ENCODE results near the gene UNC5CL.
A peak's percentile ranks its signal among the peaks of the same experiment; 100 is the strongest.

Gene UNC5CL

DNA sequence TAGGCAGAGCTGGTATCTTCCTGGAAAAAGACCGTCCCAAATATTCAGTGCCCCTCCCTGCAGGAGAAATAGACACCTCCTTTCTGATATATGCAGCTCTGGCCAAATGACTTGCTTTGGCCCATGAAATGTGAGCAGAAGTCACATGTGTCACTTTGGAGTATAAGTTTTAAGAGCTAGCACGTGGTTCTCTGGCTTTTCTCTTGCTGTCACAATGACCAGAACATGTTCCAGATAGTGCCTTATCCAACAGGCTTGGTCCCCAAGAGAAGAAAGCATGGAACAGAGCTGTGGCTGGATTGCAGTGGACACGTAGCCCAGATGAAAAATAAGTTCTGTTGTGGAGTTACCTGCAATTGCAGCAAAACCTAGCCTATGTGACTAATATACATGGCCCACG, 40.4 kb downstream of the UNC5CL start:
- Histone ChIP-seq H3K4me3 (ENCODE audit: low read depth in 1 of 2, low read length in 2 of 2) (no peak overlapping the region), H3K27me3 (ENCODE audit: low read depth, low read length) (no peaks in the 10 kb centered on the region), H3K4me1 (ENCODE audit: control insufficient read depth in 1 of 2, insufficient read depth in 2 of 2, low read length in 2 of 2) (peaks cover 11 to 33% of the 10 kb centered on the region in 2 donors), H3K9me3 (ENCODE audit: control insufficient read depth in 1 of 2, low read length in 2 of 2) (no peaks in the 10 kb centered on the region), H3K36me3 (ENCODE audit: control insufficient read depth in 1 of 2, insufficient read depth in 2 of 2, low read length in 2 of 2) (no peaks in the 10 kb centered on the region), H3K27ac (ENCODE audit: low read length) (no peak overlapping the region)

DNA sequence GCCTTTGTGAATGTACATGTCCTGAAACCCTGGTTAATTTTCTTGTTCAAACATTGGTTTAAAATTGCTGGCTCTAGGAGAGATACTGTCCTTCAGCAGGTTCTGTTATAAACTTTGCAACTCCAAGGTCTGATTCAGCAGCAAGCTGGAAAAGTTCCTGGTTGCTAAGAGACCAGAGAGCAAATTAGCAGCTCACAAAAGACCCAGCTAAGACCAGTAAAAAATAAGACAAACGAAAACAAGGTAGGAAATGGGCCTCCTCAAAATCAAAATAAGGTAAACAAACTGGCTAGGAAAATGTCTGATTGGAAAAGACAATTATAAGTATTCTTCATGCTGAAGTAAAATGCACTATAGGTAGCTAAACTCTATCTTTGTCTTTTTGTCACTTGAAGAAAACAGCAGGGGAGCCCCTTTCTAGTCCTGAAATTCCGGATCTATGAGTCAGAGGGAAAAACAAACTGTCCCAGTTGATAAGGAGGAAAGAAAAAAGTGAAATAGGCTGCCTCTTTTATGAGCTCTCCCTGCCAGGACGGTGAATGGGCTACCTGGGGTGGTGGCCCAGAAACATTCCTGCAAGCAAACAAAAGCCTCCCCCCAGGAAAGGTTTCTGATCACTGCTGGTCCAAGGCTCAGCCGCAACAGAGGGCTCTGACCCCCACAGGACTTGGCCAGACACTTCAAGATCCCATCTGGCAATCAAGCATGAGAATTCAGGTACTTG, 41.6 kb downstream of the UNC5CL start:
- peak overlapping the region; percentile 60 for H3K27ac ChIP-seq (ENCODE audit: low read length)

DNA sequence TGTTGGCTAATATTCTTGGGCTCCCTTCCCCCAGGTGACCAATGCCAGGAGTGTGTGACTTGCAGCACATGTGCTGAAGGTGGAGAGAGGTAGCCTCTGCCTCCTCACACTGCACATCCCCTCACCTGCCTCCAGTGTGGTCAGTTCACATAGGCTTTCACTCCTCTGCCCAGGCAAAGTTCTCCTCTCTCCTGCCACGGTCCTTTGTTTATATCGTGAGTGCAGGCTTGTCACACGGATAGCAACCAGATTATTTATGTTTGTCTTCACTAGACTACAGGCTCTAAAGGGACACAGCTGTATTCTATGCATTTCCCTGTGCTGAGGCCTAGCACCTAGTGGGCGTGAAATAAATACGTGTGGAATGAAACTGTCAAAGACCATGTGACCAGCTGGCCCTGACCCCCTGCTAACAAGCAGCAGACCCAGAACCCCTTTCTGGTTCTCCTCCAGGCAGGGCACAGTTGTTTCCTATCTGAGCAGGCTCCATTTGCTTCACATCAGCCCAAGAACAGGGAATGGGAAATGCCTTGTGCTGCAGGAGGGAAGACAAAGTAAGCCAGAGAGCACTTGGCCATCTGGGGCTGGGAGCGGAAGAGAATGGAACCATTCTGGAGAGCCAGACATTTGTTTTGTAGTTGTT, 42.3 kb downstream of the UNC5CL start:
- Histone ChIP-seq H3K36me3 (ENCODE audit: control insufficient read depth in 1 of 2, insufficient read depth in 2 of 2, low read length in 2 of 2) (no peaks in the 10 kb centered on the region), H3K9me3 (ENCODE audit: control insufficient read depth in 1 of 2, low read length in 2 of 2) (no peaks in the 10 kb centered on the region), H3K27ac (ENCODE audit: low read length) (peak overlapping the region; percentile 60), H3K4me1 (ENCODE audit: control insufficient read depth in 1 of 2, insufficient read depth in 2 of 2, low read length in 2 of 2) (peaks cover 11 to 33% of the 10 kb centered on the region in 2 donors), H3K27me3 (ENCODE audit: low read depth, low read length) (no peaks in the 10 kb centered on the region), H3K4me3 (ENCODE audit: low read depth in 1 of 2, low read length in 2 of 2) (no peak overlapping the region)

More for the DNA sequence above, 41.6 kb downstream of the UNC5CL start:
- Histone ChIP-seq H3K9me3 (ENCODE audit: control insufficient read depth in 1 of 2, low read length in 2 of 2) (no peaks in the 10 kb centered on the region), H3K4me3 (ENCODE audit: low read depth in 1 of 2, low read length in 2 of 2) (no peak overlapping the region), H3K27me3 (ENCODE audit: low read depth, low read length) (no peaks in the 10 kb centered on the region), H3K36me3 (ENCODE audit: control insufficient read depth in 1 of 2, insufficient read depth in 2 of 2, low read length in 2 of 2) (no peaks in the 10 kb centered on the region), H3K4me1 (ENCODE audit: control insufficient read depth in 1 of 2, insufficient read depth in 2 of 2, low read length in 2 of 2) (peaks cover 11 to 33% of the 10 kb centered on the region in 2 donors)

DNA sequence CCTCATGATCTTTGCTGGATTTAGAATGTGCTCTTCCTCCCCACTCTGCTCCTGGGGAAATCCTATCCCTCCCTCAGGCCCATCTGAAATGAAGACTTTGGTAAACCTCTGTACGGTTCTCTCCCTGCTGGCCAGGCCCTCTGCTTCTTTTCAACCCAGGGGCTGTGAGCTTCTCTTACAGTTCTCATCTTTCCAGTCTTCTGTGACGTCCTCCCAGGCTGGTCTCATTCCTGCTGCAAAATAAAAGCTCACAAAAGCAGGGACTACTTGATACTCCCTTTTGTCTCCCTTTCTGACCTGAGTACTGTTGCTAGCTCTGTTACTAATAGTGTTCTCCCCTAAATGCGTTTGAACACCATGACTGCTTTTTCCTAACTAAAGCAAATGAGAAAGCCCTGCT, 46.3 kb downstream of the UNC5CL start:
- no peaks in the 10 kb centered on the region for H3K27me3 ChIP-seq (ENCODE audit: low read depth, low read length)
- no peak overlapping the region for H3K27ac ChIP-seq (ENCODE audit: low read length)
- no peaks in the 10 kb centered on the region for H3K36me3 ChIP-seq (ENCODE audit: control insufficient read depth in 1 of 2, insufficient read depth in 2 of 2, low read length in 2 of 2)
- no peak overlapping the region for H3K4me3 ChIP-seq (ENCODE audit: low read depth in 1 of 2, low read length in 2 of 2)
- no peaks in the 10 kb centered on the region for H3K9me3 ChIP-seq (ENCODE audit: control insufficient read depth in 1 of 2, low read length in 2 of 2)
- H3K4me1 ChIP-seq (ENCODE audit: control insufficient read depth in 1 of 2, insufficient read depth in 2 of 2, low read length in 2 of 2): peaks cover 11 to 22% of the 10 kb centered on the region in 2 donors

DNA sequence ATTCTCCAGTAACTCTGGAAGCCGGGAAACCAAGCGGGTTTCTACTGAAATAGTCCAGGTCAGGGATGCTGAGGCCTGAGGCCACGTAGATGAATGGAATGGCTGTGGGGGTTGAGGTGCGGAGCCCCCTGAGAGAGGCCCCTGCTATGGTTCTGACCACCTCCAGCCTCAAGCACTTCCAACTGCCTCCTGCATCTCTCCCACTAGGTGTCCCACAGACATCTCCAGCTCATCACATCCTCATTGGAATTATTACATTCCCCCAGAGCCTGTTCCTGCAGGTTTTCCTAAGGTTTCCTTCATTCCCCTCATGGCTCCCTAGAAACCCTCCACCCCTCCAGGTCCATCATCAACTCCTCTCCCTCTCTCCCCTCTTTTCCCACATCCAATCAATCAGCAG, 48.7 kb downstream of the UNC5CL start:
- H3K27me3 ChIP-seq (ENCODE audit: low read depth, low read length): no peaks in the 10 kb centered on the region
- H3K4me1 ChIP-seq (ENCODE audit: control insufficient read depth in 1 of 2, insufficient read depth in 2 of 2, low read length in 2 of 2): no peaks in the 10 kb centered on the region
- no peaks in the 10 kb centered on the region for H3K9me3 ChIP-seq (ENCODE audit: control insufficient read depth in 1 of 2, low read length in 2 of 2)
- no peak overlapping the region for H3K27ac ChIP-seq (ENCODE audit: low read length)
- no peaks in the 10 kb centered on the region for H3K36me3 ChIP-seq (ENCODE audit: control insufficient read depth in 1 of 2, insufficient read depth in 2 of 2, low read length in 2 of 2)
- no peak overlapping the region for H3K4me3 ChIP-seq (ENCODE audit: low read depth in 1 of 2, low read length in 2 of 2)

DNA sequence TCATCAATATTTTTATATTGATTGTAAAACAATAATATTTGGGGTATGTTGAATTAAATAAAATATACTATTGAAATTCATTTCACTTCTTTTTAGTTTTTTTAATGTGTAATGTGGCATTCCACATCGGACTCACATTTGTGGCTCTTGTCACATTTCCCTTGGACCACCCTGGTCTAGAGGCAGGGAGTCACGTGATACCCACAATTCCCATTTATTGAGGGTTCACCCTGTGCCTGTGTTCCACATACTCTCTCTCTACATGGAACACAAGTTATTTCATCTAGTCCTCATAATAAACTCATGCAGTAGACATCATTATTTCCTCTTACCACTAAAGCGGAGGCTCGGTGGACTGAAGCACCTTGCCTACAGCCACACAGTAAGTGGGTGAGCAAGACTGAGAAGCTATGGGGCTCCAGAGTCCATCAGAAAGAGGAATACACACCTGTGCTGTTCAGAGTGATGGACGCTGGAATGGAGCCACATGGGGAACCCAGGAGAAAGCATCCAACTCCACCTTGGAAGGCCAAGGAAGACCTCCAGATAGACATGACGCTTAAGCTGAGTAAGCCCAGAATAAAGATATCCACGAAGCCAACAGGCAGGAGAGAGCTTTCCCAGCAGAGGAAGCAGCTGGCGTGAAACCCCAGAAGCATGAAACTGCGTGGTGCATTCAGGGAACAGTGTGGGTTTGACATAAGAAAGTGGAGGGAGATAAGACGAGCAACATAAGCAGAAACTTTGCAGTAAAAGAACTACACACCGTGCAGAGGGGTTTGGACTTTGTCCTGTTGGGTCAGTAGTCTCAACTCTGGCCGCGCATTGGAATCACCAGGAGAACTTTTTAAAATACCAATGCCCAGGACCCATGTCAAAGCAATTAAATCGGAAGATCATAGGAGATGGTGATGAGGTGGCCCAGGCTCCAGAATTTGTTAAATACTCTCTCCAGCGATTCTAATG, 49.5 kb downstream of the UNC5CL start:
- Histone ChIP-seq H3K9me3 (ENCODE audit: control insufficient read depth in 1 of 2, low read length in 2 of 2) (no peaks in the 10 kb centered on the region), H3K27me3 (ENCODE audit: low read depth, low read length) (no peaks in the 10 kb centered on the region), H3K27ac (ENCODE audit: low read length) (no peak overlapping the region), H3K4me1 (ENCODE audit: control insufficient read depth in 1 of 2, insufficient read depth in 2 of 2, low read length in 2 of 2) (no peaks in the 10 kb centered on the region), H3K36me3 (ENCODE audit: control insufficient read depth in 1 of 2, insufficient read depth in 2 of 2, low read length in 2 of 2) (no peaks in the 10 kb centered on the region), H3K4me3 (ENCODE audit: low read depth in 1 of 2, low read length in 2 of 2) (no peak overlapping the region)

DNA sequence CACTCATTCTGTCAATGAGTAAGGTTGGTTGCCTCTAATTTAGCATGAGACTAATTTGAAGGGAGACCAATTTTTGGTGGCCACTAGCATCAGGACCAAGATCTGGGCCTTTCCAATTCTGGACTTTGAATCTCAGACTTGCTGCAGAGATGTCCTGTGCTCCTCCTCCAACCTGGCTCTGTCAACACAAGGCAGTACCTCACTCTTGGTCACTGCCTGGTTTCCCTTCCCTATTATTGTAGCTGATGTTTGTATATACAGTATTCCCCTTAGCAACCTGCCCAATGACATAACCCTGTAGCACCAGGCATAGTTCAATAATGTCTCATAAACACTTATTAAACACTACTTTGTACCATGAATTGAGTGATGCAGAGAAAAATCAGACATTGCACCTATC, 50.4 kb downstream of the UNC5CL start:
- Histone ChIP-seq H3K36me3 (ENCODE audit: control insufficient read depth in 1 of 2, insufficient read depth in 2 of 2, low read length in 2 of 2) (no peaks in the 10 kb centered on the region), H3K4me3 (ENCODE audit: low read depth in 1 of 2, low read length in 2 of 2) (no peak overlapping the region), H3K9me3 (ENCODE audit: control insufficient read depth in 1 of 2, low read length in 2 of 2) (no peaks in the 10 kb centered on the region), H3K27ac (ENCODE audit: low read length) (no peak overlapping the region), H3K4me1 (ENCODE audit: control insufficient read depth in 1 of 2, insufficient read depth in 2 of 2, low read length in 2 of 2) (no peaks in the 10 kb centered on the region), H3K27me3 (ENCODE audit: low read depth, low read length) (no peaks in the 10 kb centered on the region)

DNA sequence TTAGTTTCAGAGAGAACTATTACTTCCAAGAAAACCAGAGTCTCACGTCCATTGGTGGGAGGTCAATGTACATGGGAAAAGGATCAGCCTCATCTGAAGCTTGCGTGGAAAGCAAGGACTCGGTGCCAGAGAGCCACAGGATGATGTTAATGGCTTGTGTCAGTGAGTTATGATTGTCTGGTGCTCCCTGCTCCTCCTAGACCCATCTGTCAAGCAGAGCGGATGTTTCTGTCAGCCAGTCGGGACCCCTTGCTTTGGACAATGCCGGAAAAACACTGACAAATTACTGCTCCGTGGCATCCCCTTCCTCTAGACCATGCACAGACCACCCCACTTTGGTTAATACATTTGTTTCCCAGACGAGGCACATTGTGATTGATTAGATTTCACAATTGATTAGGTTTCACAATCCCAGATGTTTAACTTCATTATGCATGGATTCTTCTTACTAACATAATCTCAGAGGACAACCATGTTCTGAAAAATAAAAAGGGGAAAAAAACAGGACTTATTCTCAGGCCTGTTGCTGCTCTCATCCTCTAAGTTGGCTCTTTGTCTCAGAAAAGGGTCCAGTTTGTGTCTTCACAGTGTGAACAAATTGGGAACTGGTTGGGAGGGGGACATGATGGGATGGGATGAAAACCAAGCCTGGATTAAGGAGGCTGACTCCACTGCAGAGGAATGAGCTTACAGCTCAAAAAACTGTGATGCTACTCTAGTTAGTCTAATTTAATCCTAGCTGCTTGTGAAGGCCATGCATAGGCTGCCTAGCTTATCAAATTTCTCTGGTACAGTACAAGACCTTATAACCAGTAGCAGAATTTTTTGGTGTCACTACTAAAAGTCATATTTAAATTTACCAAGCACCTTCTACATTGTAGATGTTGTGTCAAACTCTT, 51.9 kb downstream of the UNC5CL start:
- H3K4me3 ChIP-seq (ENCODE audit: low read depth in 1 of 2, low read length in 2 of 2): no peak overlapping the region
- H3K27me3 ChIP-seq (ENCODE audit: low read depth, low read length): no peaks in the 10 kb centered on the region
- H3K4me1 ChIP-seq (ENCODE audit: control insufficient read depth in 1 of 2, insufficient read depth in 2 of 2, low read length in 2 of 2): no peaks in the 10 kb centered on the region
- H3K9me3 ChIP-seq (ENCODE audit: control insufficient read depth in 1 of 2, low read length in 2 of 2): no peaks in the 10 kb centered on the region
- no peak overlapping the region for H3K27ac ChIP-seq (ENCODE audit: low read length)
- no peaks in the 10 kb centered on the region for H3K36me3 ChIP-seq (ENCODE audit: control insufficient read depth in 1 of 2, insufficient read depth in 2 of 2, low read length in 2 of 2)

DNA sequence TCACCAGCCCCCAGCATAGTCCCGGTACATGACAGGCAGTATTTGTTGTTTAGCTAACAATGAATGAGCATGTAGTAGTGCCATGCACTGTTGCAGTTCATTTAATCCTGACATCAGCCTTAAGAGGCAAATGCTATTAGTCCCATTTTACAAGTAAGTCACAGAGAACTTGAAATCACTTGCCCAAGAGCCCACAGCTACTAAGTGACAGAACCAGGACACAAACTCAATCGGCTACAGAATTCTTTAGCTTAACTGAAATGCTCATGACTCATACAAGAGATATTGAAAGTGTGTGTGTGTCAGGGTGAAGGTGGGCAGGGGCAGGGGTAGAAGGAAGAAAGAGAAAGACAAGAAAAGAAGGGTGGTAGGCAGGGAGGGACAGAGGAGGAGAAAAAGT, 52.7 kb downstream of the UNC5CL start:
- H3K27me3 ChIP-seq (ENCODE audit: low read depth, low read length): no peaks in the 10 kb centered on the region

DNA sequence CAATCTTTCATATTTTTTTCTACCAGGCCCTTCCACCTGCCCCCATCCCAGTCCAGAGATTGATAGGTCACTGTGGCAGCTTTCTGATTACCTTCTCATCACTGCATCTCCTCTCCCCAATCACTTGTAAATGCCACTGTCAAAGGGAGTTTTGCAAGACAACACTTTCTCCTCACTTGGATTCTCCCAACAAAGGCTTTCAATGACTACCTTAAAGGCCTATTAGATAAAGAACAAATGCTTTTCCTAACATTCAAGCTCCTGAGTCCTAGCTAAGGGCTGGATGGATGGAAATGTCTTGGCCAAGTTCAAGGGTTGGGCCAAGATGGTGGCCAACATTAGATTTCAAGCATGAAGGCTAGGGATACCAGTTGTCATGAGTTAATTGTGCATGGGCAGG, 55.3 kb downstream of the UNC5CL start:
- Histone ChIP-seq H3K27ac (ENCODE audit: low read length) (no peak overlapping the region), H3K27me3 (ENCODE audit: low read depth, low read length) (peaks cover 3% of the 10 kb centered on the region), H3K4me3 (ENCODE audit: low read depth in 1 of 2, low read length in 2 of 2) (no peak overlapping the region), H3K4me1 (ENCODE audit: control insufficient read depth in 1 of 2, insufficient read depth in 2 of 2, low read length in 2 of 2) (no peaks in the 10 kb centered on the region), H3K9me3 (ENCODE audit: control insufficient read depth in 1 of 2, low read length in 2 of 2) (no peaks in the 10 kb centered on the region), H3K36me3 (ENCODE audit: control insufficient read depth in 1 of 2, insufficient read depth in 2 of 2, low read length in 2 of 2) (no peaks in the 10 kb centered on the region)

More for the DNA sequence above, 52.7 kb downstream of the UNC5CL start:
- Histone ChIP-seq H3K4me3 (ENCODE audit: low read depth in 1 of 2, low read length in 2 of 2) (no peak overlapping the region), H3K9me3 (ENCODE audit: control insufficient read depth in 1 of 2, low read length in 2 of 2) (no peaks in the 10 kb centered on the region), H3K36me3 (ENCODE audit: control insufficient read depth in 1 of 2, insufficient read depth in 2 of 2, low read length in 2 of 2) (no peaks in the 10 kb centered on the region), H3K27ac (ENCODE audit: low read length) (no peak overlapping the region), H3K4me1 (ENCODE audit: control insufficient read depth in 1 of 2, insufficient read depth in 2 of 2, low read length in 2 of 2) (no peaks in the 10 kb centered on the region)
